Measurements from ENCODE around the gene BNC2.
A peak's percentile ranks its signal among the peaks of the same experiment; 100 is the strongest.
"Not testable (repeated sequence)": the region's sequence is repeated elsewhere in the genome, so short reads cannot be mapped to it uniquely, and the experiment has no call there.

BNC2 gene

DNA sequence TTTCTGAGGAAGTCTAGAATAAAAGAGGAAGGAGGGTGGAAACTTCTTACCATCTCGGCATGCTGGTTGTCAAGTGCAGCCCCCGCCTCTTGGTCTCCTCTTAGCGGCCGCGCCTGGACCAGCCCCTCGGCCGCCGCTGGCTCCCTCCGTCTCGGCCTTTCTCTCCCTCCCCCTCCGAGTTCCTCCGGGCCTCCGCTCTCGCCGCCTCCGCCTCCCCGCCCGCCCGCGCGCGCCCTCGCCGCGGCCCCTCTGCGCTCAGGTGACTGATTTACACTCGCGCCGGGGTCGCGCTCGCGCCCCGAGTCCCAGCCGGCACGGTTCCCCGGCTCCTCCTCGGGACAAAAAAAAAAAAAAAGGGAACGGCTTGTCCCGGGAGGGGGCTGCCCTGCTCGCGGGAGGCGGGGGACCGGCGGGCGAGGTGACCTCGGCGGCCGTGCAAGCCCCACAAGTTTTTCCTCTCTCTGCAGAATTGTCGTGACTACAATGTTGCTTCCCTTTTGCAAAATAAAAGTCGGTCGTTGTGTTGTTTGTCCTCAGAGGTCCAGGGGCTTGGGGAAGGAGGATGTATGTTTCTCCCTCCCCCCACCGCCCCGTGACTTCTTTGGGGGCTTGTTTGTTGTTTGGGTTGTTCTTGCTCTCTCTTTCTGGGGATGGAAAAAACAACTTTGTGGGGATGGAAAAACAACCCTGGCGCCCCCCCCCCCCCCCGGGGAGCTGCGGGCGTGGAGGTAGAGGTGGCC, at the start of gene BNC2:
BNC2 (minus strand) TSS at position 75 of the 740 bp plus-strand sequence; CDS start at position 53, 22 bp downstream.
- no peak for ATAC-seq
- Mint-ChIP-seq H3K9me3 (peaks cover 4% of the 10 kb centered on the region), H3K27ac (no peak within 1 kb of the TSS), H3K4me1 (no peaks in the 10 kb centered on the region), H3K36me3 (no peaks in the 10 kb centered on the region), H3K4me3 (peak within 1 kb of the TSS; percentile 62)
- no peak for DNase-seq (ENCODE audit: low spot score in 2 of 2)

DNA sequence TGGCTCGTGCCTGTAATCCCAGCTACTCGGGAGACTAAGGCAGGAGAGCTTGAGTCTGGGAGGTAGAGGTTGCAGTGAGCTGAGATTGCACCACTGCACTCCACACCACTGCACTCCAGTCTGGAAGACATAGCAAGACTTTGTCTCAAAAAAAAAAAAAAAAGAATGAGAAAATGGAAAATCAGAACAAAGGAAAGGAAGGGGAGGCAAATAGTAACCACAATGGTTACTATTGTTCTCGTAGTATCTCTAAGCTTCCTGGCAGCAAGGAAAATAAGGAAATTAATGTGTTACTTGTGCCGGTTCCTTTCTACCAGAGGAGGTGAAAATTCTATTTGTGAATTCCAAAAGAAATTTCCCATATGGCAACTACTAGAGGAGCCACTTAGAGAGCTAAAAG, 48.5 kb upstream of the BNC2 start:
- no peak overlapping the region for H3K4me3 Mint-ChIP-seq
- H3K9me3 Mint-ChIP-seq, result peaks cover 16% of the 10 kb centered on the region
- DNase-seq (ENCODE audit: low spot score in 2 of 2) (no peak), ATAC-seq (no peak)
- no peak overlapping the region for H3K27ac Mint-ChIP-seq
- no peaks in the 10 kb centered on the region for H3K4me1 Mint-ChIP-seq
- no peaks in the 10 kb centered on the region for H3K36me3 Mint-ChIP-seq

- Mint-ChIP-seq H3K4me3 (no peak overlapping the region), H3K36me3 (no peaks in the 10 kb centered on the region)
Observed at GRCh38 chr9:16915126-16915831, 44.8 kb upstream of the BNC2 start.

GRCh38 chr9:16912197-16912596, 41.7 kb upstream of the BNC2 start:
- no peak for ATAC-seq
- peaks cover 3% of the 10 kb centered on the region for H3K9me3 Mint-ChIP-seq
- H3K4me3 Mint-ChIP-seq, result no peak overlapping the region
- H3K4me1 Mint-ChIP-seq, result no peaks in the 10 kb centered on the region
- H3K36me3 Mint-ChIP-seq, result no peaks in the 10 kb centered on the region
- H3K27ac Mint-ChIP-seq, result no peak overlapping the region
- DNase-seq (ENCODE audit: low spot score in 2 of 2), result no peak

More at GRCh38 chr9:16915126-16915831, 44.8 kb upstream of the BNC2 start:
- no peak for ATAC-seq
- Mint-ChIP-seq H3K27ac (no peak overlapping the region), H3K9me3 (peaks cover 13% of the 10 kb centered on the region), H3K4me1 (no peaks in the 10 kb centered on the region)
- DNase-seq (ENCODE audit: low spot score in 2 of 2), result no peak

DNA sequence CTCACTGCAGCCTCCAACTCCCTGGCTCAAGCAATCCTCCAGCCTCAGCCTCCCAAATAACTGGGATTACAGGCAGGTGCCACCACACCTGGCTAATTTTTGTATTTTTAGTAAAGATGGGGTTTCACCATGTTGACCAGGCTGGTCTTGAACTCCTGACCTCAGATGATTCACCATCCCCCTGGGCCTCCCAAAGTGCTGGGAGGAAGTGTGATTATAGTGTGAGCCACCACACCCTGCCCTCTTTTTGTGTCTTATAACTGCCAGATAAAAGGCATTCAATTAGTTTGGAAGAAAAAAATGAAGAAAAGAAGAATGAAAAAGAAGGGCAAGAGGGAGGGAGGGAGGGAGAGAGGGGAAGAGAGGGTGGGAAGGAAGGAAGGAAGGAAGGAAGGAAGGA, 37.7 kb upstream of the BNC2 start:
- not testable (repeated sequence) for H3K27ac Mint-ChIP-seq, H3K36me3 Mint-ChIP-seq

GRCh38 chr9:16904655-16905054, 34.2 kb upstream of the BNC2 start:
- DNase-seq (ENCODE audit: low spot score in 2 of 2) (no peak), ATAC-seq (no peak)
- Mint-ChIP-seq H3K36me3 (no peaks in the 10 kb centered on the region), H3K9me3 (peaks cover 15% of the 10 kb centered on the region), H3K4me1 (no peaks in the 10 kb centered on the region), H3K4me3 (no peak overlapping the region), H3K27ac (no peak overlapping the region)

More for the DNA sequence above, 37.7 kb upstream of the BNC2 start:
- not testable (repeated sequence) for H3K4me3 Mint-ChIP-seq; DNase-seq (ENCODE audit: low spot score in 2 of 2); ATAC-seq; H3K4me1 Mint-ChIP-seq
- H3K9me3 Mint-ChIP-seq, result peaks cover 13% of the 10 kb centered on the region

- no peaks in the 10 kb centered on the region for H3K4me1 Mint-ChIP-seq
- DNase-seq (ENCODE audit: low spot score in 2 of 2), result no peak
- H3K4me3 Mint-ChIP-seq, result no peak overlapping the region
- H3K27ac Mint-ChIP-seq, result no peak overlapping the region
- peaks cover 15% of the 10 kb centered on the region for H3K9me3 Mint-ChIP-seq
- ATAC-seq, result no peak
- no peaks in the 10 kb centered on the region for H3K36me3 Mint-ChIP-seq
Observed at GRCh38 chr9:16901590-16901989, 31.1 kb upstream of the BNC2 start.

DNA sequence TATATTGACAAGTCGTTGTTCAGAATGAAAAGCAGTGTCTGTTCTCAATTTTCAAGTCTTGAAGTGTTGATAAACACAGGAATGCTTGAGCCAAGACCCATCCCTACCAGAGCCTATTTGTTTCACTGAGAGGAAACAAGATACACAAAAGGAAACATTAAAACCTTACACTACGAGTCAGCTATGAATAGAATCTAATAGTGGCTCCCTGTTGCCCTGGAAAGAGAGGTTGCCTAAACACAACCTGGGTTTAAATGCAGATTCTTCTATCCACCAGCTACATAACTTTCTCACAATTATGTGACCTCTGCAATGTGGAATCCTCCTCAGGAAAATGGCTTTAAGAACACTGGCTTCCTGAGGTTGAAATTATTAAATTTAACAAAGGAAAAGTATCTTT, 29.1 kb upstream of the BNC2 start:
- H3K9me3 Mint-ChIP-seq, result peaks cover 8% of the 10 kb centered on the region
- no peak overlapping the region for H3K4me3 Mint-ChIP-seq
- DNase-seq (ENCODE audit: low spot score in 2 of 2) (no peak), ATAC-seq (no peak)
- no peaks in the 10 kb centered on the region for H3K36me3 Mint-ChIP-seq
- no peaks in the 10 kb centered on the region for H3K4me1 Mint-ChIP-seq
- H3K27ac Mint-ChIP-seq, result no peak overlapping the region

DNA sequence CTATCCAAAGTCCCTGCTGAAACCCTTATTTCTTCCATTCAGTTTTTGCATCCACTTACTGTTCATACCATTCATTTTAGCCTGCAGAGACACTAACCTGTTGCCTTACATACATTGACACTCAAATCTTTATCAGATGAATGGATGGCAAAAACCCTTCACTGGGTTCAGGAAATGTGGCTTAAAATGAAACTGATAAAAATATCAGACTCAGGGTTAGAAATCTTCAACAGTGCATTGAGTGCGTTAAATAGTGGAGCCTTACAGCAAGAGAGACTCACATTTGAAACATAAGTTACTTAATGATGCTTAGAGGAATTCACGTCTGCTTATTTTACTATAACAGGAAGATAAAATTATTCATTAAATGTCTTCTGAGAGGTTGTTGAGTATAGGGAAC, 28.0 kb upstream of the BNC2 start:
- H3K36me3 Mint-ChIP-seq, result no peaks in the 10 kb centered on the region
- no peak overlapping the region for H3K27ac Mint-ChIP-seq
- ATAC-seq (no peak), DNase-seq (ENCODE audit: low spot score in 2 of 2) (no peak)
- no peak overlapping the region for H3K4me3 Mint-ChIP-seq
- peaks cover 4% of the 10 kb centered on the region for H3K9me3 Mint-ChIP-seq
- no peaks in the 10 kb centered on the region for H3K4me1 Mint-ChIP-seq

DNA sequence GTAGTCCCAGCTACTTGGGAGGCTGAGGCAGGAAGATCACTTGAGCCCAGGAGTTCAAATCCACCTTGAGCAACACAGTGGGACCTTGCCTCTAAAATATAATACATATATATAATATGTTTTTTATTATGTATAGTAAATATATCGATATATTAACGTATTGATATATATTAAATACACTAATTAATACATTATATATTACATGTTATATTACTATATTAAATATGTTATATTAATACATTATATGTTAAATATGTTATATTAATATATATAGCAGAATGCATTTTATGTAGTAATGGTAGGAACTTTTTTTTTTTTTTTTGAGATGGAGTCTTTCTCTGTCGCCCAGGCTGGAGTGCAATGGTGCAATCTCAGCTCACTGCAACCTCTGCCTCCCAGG, 18.1 kb upstream of the BNC2 start:
- ATAC-seq, result no peak
- H3K4me3 Mint-ChIP-seq, result no peak overlapping the region
- H3K9me3 Mint-ChIP-seq, result peaks cover 16% of the 10 kb centered on the region
- no peaks in the 10 kb centered on the region for H3K36me3 Mint-ChIP-seq
- no peaks in the 10 kb centered on the region for H3K4me1 Mint-ChIP-seq
- no peak for DNase-seq (ENCODE audit: low spot score in 2 of 2)
- no peak overlapping the region for H3K27ac Mint-ChIP-seq

DNA sequence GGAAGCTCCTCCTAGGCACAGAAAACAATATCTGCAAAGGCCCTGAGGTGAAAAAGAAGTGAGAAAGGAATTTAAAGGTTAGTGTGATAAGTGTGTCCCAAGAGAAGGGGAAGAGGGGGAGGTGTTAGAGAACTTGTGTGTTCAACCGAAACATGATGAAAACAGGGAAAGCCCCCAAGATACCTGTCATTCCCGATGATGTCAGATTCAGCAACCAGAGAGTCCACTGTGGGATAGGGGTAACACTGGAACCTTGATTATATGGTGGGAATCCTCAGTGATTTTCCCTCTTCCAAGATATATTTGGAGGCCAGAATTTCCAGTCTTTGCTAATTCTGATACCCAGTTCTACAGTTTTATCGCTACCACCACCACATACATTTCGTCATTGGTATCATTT, 15.5 kb upstream of the BNC2 start:
- Mint-ChIP-seq H3K36me3 (no peaks in the 10 kb centered on the region), H3K4me3 (no peak overlapping the region), H3K27ac (no peak overlapping the region)

GRCh38 chr9:16884952-16885513, 14.6 kb upstream of the BNC2 start:
- Mint-ChIP-seq H3K36me3 (no peaks in the 10 kb centered on the region), H3K9me3 (peaks cover 15% of the 10 kb centered on the region), H3K4me3 (no peak overlapping the region), H3K4me1 (no peaks in the 10 kb centered on the region), H3K27ac (no peak overlapping the region)
- no peak for DNase-seq (ENCODE audit: low spot score in 2 of 2)
- ATAC-seq, result peak; percentile 47

More for the DNA sequence above, 15.5 kb upstream of the BNC2 start:
- DNase-seq (ENCODE audit: low spot score in 2 of 2), result no peak
- peaks cover 17% of the 10 kb centered on the region for H3K9me3 Mint-ChIP-seq
- no peak for ATAC-seq
- H3K4me1 Mint-ChIP-seq, result no peaks in the 10 kb centered on the region

DNA sequence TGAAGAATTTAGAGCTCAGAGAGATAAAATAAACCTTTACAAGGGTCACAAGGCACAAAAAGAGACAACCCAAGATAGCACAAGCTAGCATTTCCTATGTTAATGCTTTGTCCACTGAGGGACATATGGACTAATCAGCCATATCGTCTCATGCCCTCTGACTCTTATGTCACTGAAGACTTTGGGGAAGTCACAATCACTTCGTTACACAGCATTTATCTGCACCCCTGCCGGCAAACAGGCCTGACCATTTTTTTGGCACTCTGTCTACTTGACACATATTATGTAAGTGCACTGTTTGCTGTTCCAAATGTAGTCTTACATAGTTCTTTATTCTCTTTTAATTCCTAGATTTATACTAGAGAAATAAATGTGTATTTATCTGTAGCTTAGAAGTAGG, 13.9 kb upstream of the BNC2 start:
- Mint-ChIP-seq H3K4me1 (no peaks in the 10 kb centered on the region), H3K9me3 (peaks cover 15% of the 10 kb centered on the region), H3K27ac (no peak overlapping the region), H3K36me3 (no peaks in the 10 kb centered on the region), H3K4me3 (no peak overlapping the region)
- no peak for DNase-seq (ENCODE audit: low spot score in 2 of 2)
- ATAC-seq, result no peak

GRCh38 chr9:16883586-16883985, 13.1 kb upstream of the BNC2 start:
- DNase-seq (ENCODE audit: low spot score in 2 of 2) (no peak), ATAC-seq (no peak)
- Mint-ChIP-seq H3K27ac (no peak overlapping the region), H3K36me3 (no peaks in the 10 kb centered on the region), H3K4me1 (no peaks in the 10 kb centered on the region), H3K4me3 (no peak overlapping the region), H3K9me3 (peaks cover 15% of the 10 kb centered on the region)

DNA sequence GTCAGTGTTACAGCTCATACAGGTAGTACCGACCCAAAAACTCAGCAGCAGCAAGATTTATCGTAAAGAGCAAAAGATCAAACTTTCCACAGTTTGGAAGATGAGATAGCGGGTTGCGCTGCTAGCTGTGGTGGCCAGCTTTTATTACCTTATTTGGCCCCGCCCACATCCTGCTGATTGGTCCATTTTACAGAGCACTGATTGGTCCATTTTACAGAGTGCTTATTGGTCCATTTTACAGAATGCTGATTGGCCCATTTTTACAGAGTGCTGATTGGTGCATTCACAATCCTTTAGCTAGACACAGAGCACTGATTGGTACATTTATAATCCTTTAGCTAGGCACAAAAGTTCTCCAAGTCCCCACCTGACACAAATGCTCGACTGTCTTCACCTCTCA, 12.0 kb upstream of the BNC2 start:
- H3K9me3 Mint-ChIP-seq, result peaks cover 15% of the 10 kb centered on the region
- H3K36me3 Mint-ChIP-seq; H3K27ac Mint-ChIP-seq; H3K4me1 Mint-ChIP-seq; ATAC-seq; H3K4me3 Mint-ChIP-seq; DNase-seq (ENCODE audit: low spot score in 2 of 2): not testable (repeated sequence)

GRCh38 chr9:16879416-16879815, 8.9 kb upstream of the BNC2 start:
- Mint-ChIP-seq H3K27ac (no peak overlapping the region), H3K9me3 (peaks cover 13% of the 10 kb centered on the region)
- no peak for ATAC-seq

More at GRCh38 chr9:16879416-16879815, 8.9 kb upstream of the BNC2 start:
- Mint-ChIP-seq H3K4me1 (no peaks in the 10 kb centered on the region), H3K4me3 (no peak overlapping the region), H3K36me3 (no peaks in the 10 kb centered on the region)
- DNase-seq (ENCODE audit: low spot score in 2 of 2), result no peak

Measured in stimulated activated effector memory CD8-positive, alpha-beta T cell treated with anti-CD3 and anti-CD28 coated beads, Interleukin-12 subunit alpha, Interleukin-12 subunit beta, amount 100 ng/mL, for 72 hours (primary cell).